Measurements from ENCODE around the gene PLXNA4.

Gene PLXNA4

DNA sequence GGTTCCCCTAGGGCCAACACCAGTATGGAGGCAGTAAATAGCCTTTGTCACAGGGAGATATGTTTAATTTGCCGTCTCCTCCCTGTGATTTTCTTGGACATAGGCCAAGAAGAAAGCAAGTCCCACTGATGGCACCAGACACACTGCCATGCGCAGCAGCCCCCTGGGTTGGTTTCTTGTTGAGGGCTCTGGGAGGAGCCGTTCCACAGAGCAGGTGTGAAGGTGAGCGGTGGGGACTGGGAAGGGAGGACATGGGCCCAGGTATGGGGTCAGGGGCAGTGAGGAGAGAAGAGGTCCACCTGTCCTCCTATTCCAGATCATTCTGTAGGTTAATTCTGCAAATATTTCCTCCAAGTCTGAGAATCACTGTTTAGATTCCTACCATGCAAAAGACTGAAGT lies 376.1 kb downstream of the PLXNA4 start:
- Histone ChIP-seq H3K27me3 (ENCODE audit: insufficient read depth, low read length) (peaks cover 4% of the 10 kb centered on the region), H3K9me2 (ENCODE audit: low read depth, low read length) (no peaks in the 10 kb centered on the region), H3F3A (ENCODE audit: insufficient read depth, low read length) (no peaks in the 10 kb centered on the region)

DNA sequence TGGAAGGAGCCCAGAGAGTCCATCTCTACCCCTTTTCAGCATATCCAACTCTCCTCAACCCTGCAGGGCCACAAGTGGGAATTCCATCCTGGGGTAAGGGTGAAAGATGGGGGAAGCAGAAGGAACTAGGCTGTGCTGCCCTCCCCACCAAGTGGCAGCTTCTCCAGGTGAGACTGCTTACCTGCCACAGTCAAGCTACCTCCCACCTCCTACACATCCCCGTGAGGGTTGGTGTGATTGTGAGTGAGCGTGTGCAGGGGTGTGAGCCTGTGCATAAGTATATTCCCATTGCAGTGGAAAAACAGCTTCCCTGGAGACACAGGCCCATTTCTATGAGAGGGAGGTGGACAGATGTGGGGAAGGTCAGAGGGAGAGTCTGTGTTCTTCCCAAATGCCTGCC lies 376.6 kb downstream of the PLXNA4 start:
- no peak overlapping the region for H2AFZ ChIP-seq (ENCODE audit: low read length)
- no peak overlapping the region for H3K9ac ChIP-seq (ENCODE audit: low read length)
- no peaks in the 10 kb centered on the region for H3K36me3 ChIP-seq (ENCODE audit: insufficient read depth, low read length)
- H3K79me2 ChIP-seq (ENCODE audit: insufficient read depth, low read length) = no peaks in the 10 kb centered on the region
- no peaks in the 10 kb centered on the region for H3K9me2 ChIP-seq (ENCODE audit: low read depth, low read length)
- no peaks in the 10 kb centered on the region for H3K4me1 ChIP-seq (ENCODE audit: insufficient read depth, low read length, severe bottlenecking)
- TF ChIP-seq, protein P1, sequence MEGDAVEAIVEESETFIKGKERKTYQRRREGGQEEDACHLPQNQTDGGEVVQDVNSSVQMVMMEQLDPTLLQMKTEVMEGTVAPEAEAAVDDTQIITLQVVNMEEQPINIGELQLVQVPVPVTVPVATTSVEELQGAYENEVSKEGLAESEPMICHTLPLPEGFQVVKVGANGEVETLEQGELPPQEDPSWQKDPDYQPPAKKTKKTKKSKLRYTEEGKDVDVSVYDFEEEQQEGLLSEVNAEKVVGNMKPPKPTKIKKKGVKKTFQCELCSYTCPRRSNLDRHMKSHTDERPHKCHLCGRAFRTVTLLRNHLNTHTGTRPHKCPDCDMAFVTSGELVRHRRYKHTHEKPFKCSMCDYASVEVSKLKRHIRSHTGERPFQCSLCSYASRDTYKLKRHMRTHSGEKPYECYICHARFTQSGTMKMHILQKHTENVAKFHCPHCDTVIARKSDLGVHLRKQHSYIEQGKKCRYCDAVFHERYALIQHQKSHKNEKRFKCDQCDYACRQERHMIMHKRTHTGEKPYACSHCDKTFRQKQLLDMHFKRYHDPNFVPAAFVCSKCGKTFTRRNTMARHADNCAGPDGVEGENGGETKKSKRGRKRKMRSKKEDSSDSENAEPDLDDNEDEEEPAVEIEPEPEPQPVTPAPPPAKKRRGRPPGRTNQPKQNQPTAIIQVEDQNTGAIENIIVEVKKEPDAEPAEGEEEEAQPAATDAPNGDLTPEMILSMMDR (IDR thresholded peaks at IDR 0.05; ENCODE audit: low read length) = no peak
- no peak for TF ChIP-seq EZH2 (IDR thresholded peaks at IDR 0.05; ENCODE audit: borderline replicate concordance, low read length)
- no peaks in the 10 kb centered on the region for H3F3A ChIP-seq (ENCODE audit: insufficient read depth, low read length)
- no peaks in the 10 kb centered on the region for H3K9me3 ChIP-seq (ENCODE audit: low read length)
- peaks cover 4% of the 10 kb centered on the region for H3K27me3 ChIP-seq (ENCODE audit: insufficient read depth, low read length)
- no peak overlapping the region for H3K27ac ChIP-seq (ENCODE audit: low read depth, low read length, poor library complexity, severe bottlenecking)
- H4K20me1 ChIP-seq (ENCODE audit: insufficient read depth, low read length) = no peaks in the 10 kb centered on the region
- no peak overlapping the region for H3K4me2 ChIP-seq (ENCODE audit: low read length)
- H3K4me3 ChIP-seq (ENCODE audit: low read depth, low read length, poor library complexity, severe bottlenecking) = no peak overlapping the region

More for the DNA sequence above, 376.1 kb downstream of the PLXNA4 start:
- no peak overlapping the region for H3K4me2 ChIP-seq (ENCODE audit: low read length)
- no peak overlapping the region for H2AFZ ChIP-seq (ENCODE audit: low read length)
- no peaks in the 10 kb centered on the region for H3K4me1 ChIP-seq (ENCODE audit: insufficient read depth, low read length, severe bottlenecking)
- H4K20me1 ChIP-seq (ENCODE audit: insufficient read depth, low read length) = no peaks in the 10 kb centered on the region
- no peaks in the 10 kb centered on the region for H3K9me3 ChIP-seq (ENCODE audit: low read length)
- H3K36me3 ChIP-seq (ENCODE audit: insufficient read depth, low read length) = no peaks in the 10 kb centered on the region
- H3K4me3 ChIP-seq (ENCODE audit: low read depth, low read length, poor library complexity, severe bottlenecking) = no peak overlapping the region
- no peak for TF ChIP-seq EZH2 (IDR thresholded peaks at IDR 0.05; ENCODE audit: borderline replicate concordance, low read length)
- TF ChIP-seq, protein P1 (IDR thresholded peaks at IDR 0.05; ENCODE audit: low read length) = no peak
- H3K27ac ChIP-seq (ENCODE audit: low read depth, low read length, poor library complexity, severe bottlenecking) = no peak overlapping the region
- H3K9ac ChIP-seq (ENCODE audit: low read length) = no peak overlapping the region
- no peaks in the 10 kb centered on the region for H3K79me2 ChIP-seq (ENCODE audit: insufficient read depth, low read length)

GRCh38 chr7:132197772-132198171 lies 378.5 kb downstream of the PLXNA4 start:
- H3K27ac ChIP-seq (ENCODE audit: low read depth, low read length, poor library complexity, severe bottlenecking) = no peak overlapping the region

More at GRCh38 chr7:132197772-132198171, 378.5 kb downstream of the PLXNA4 start:
- H3K4me1 ChIP-seq (ENCODE audit: insufficient read depth, low read length, severe bottlenecking) = no peaks in the 10 kb centered on the region
- H4K20me1 ChIP-seq (ENCODE audit: insufficient read depth, low read length) = no peaks in the 10 kb centered on the region
- no peak overlapping the region for H2AFZ ChIP-seq (ENCODE audit: low read length)
- no peaks in the 10 kb centered on the region for H3K79me2 ChIP-seq (ENCODE audit: insufficient read depth, low read length)
- no peak overlapping the region for H3K4me3 ChIP-seq (ENCODE audit: low read depth, low read length, poor library complexity, severe bottlenecking)
- peaks cover 4% of the 10 kb centered on the region; the same call in 1 of the 2 replicates for H3K27me3 ChIP-seq (ENCODE audit: insufficient read depth, low read length)
- no peak overlapping the region for H3K4me2 ChIP-seq (ENCODE audit: low read length)
- no peak for TF ChIP-seq EZH2 (IDR thresholded peaks at IDR 0.05; ENCODE audit: borderline replicate concordance, low read length)
- TF ChIP-seq, protein P1 (IDR thresholded peaks at IDR 0.05; ENCODE audit: low read length) = no peak
- H3F3A ChIP-seq (ENCODE audit: insufficient read depth, low read length) = no peaks in the 10 kb centered on the region
- H3K36me3 ChIP-seq (ENCODE audit: insufficient read depth, low read length) = no peaks in the 10 kb centered on the region
- H3K9me3 ChIP-seq (ENCODE audit: low read length) = no peaks in the 10 kb centered on the region
- H3K9ac ChIP-seq (ENCODE audit: low read length) = no peak overlapping the region
- no peaks in the 10 kb centered on the region for H3K9me2 ChIP-seq (ENCODE audit: low read depth, low read length)
